Esophagus muscularis mucosa (tissue), 4 donors: ENCODE results near the gene OTULINL. TPM values are rescaled to one million over a fixed set of nuclear protein-coding genes. Genes with fewer than 3 reads are reported as not detected.

Experiments used
- DNase-seq: peaks from one replicate; pipeline ENCODE4 v3.0.0-alpha.2; 2017; ENCODE audit errors: extremely low spot score
- H3K27ac ChIP-seq, 4 donors: fragments of 200-600 bp; sonication (generic); replicated peaks in 1 of 4; 1 replicate in 3 of 4; 2 replicates in 1 of 4; pipeline ENCODE4 v1.5.1; 2016 to 2019; ENCODE audit warnings: mild to moderate bottlenecking in 1 of 4
- H3K27me3 ChIP-seq, 4 donors: fragments of 200-600 bp; sonication (generic); one replicate each; pipeline versions ENCODE4 v1.5.1 to v1.6.0; 2016 to 2019
- H3K36me3 ChIP-seq, 4 donors: fragments of 200-600 bp; sonication (generic); one replicate each; pipeline ENCODE4 v1.5.1; 2016 to 2019
- H3K4me1 ChIP-seq, 4 donors: fragments of 200-600 bp; sonication (generic); one replicate each; pipeline ENCODE4 v1.5.1; 2016 to 2019
- H3K4me3 ChIP-seq, 4 donors: fragments of 200-600 bp; sonication (generic); 1 replicate in 2 of 4; 2 replicates in 2 of 4; pipeline ENCODE4 v1.5.1; 2016 to 2019; ENCODE audit warnings: mild to moderate bottlenecking in 4 of 4, moderate library complexity in 1 of 4
- H3K9me3 ChIP-seq, 4 donors: fragments of 200-600 bp; sonication (generic); 1 replicate in 3 of 4; 2 replicates in 1 of 4; pipeline ENCODE4 v1.5.1; 2016 to 2019
- EP300 ChIP-seq: sonication (generic); formaldehyde crosslinking; IDR thresholded peaks from one replicate; pipeline ENCODE4 v1.6.1; 2017; ENCODE audit warnings: antibody characterized with exemption
- POLR2A ChIP-seq: fragments of 450-650 bp; IDR thresholded peaks from one replicate; pipeline ENCODE4 v1.6.1; 2017; ENCODE audit warnings: antibody characterized with exemption, moderate library complexity, mild to moderate bottlenecking, low read depth
- POLR2AphosphoS5 ChIP-seq, 2 donors: sonication (generic); formaldehyde crosslinking; IDR thresholded peaks; one replicate each; pipeline ENCODE4 v1.6.1; 2017; ENCODE audit warnings: antibody characterized with exemption in 2 of 2
- WGBS: methylation state at CpG from one replicate; pipeline ENCODE4 v1.1.5; 2018; 5-methylcytosine and 5-hydroxymethylcytosine counted together
- intact Hi-C: fragments of 100-400 bp; cut with DNase I; formaldehyde crosslinking; loops from one replicate; pipeline ENCODE4 v1.15.1; 2023
- total RNA-seq, 4 donors: library from RNA; depleted of rRNA; stranded (reverse); fragments of >200 nt; gene quantifications; one replicate each; pipeline versions ENCODE4 v1.1.0 to v1.2.1, GENCODE V29; 2016
- TF ChIP-seq, protein P1 (sequence below), 3 experiments: fragments of 200-600 bp in 2 of 3; fragments of 450-650 bp in 1 of 3; sonication (generic) in 2 of 3; IDR thresholded peaks; one replicate each; pipeline ENCODE4 v1.5.1; 2017 to 2019; ENCODE audit warnings: antibody characterized with exemption in 3 of 3, mild to moderate bottlenecking in 2 of 3, moderate library complexity in 1 of 3

Gene OTULINL
- total RNA-seq, 4 donors from 2014 or later, result 2.6 to 7.1 (median 5.0) TPM

DNA sequence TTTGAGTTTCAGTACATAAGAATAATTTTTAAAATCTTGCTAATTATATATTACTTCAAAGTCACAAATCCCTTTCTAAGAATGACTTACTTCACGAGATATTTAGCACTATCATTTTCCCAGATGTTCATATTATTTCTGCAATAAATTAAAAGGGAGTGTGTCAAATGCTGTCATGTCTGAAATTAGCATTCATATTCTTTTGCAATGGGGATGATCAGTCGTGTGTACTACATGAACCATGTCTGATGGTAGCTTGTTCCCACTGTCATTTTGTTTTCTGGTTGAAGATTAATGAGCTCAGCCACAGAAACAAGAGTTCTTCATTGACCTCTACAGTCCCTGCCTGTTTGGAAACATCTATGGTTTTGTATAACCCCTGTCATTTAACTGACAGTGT is 30.1 kb downstream of the OTULINL start:
- no peaks in the 10 kb centered on the region for H3K9me3 ChIP-seq

DNA sequence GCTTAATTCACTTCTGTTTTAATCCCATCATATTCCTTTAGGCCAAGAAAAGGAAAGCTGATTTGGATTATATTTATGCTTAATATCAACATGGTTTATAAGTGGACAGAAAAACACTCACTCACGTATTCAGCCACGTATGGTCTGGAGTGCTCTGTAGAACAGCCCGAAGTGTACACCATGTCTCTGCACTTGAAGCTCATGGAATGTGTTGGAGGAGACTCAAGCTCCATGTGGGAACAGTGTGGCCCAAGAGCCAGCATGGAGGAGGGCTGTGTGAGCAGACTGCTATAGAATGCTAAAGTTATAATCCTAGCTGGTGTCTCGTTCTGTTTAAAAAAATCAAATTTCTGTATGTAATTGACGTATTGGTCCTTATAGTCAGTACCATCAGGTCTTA is 32.9 kb downstream of the OTULINL start:
- 87% methylated on average over 5 of the region's 5 CpGs for WGBS
- intact Hi-C loops, result no loop called here
- Histone ChIP-seq H3K36me3 (peaks cover 0 to 5% (median 0%) of the 10 kb centered on the region in 4 donors), H3K27ac (no peak overlapping the region), H3K4me1 (no peaks in the 10 kb centered on the region), H3K27me3 (no peaks in the 10 kb centered on the region), H3K9me3 (no peaks in the 10 kb centered on the region), H3K4me3 (no peak overlapping the region)
- DNase-seq, result no peak
- TF ChIP-seq EP300 (no peak), POLR2AphosphoS5 (IDR thresholded peaks at IDR 0.05) (no peak), POLR2A (no peak)
- TF ChIP-seq, protein P1, sequence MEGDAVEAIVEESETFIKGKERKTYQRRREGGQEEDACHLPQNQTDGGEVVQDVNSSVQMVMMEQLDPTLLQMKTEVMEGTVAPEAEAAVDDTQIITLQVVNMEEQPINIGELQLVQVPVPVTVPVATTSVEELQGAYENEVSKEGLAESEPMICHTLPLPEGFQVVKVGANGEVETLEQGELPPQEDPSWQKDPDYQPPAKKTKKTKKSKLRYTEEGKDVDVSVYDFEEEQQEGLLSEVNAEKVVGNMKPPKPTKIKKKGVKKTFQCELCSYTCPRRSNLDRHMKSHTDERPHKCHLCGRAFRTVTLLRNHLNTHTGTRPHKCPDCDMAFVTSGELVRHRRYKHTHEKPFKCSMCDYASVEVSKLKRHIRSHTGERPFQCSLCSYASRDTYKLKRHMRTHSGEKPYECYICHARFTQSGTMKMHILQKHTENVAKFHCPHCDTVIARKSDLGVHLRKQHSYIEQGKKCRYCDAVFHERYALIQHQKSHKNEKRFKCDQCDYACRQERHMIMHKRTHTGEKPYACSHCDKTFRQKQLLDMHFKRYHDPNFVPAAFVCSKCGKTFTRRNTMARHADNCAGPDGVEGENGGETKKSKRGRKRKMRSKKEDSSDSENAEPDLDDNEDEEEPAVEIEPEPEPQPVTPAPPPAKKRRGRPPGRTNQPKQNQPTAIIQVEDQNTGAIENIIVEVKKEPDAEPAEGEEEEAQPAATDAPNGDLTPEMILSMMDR (IDR thresholded peaks at IDR 0.05), result no peak

More for the DNA sequence above, 30.1 kb downstream of the OTULINL start:
- no peak overlapping the region for H3K27ac ChIP-seq
- 63% methylated on average over 2 of the region's 2 CpGs for WGBS
- no peak overlapping the region for H3K4me3 ChIP-seq
- H3K36me3 ChIP-seq, result peaks cover 0 to 5% (median 0%) of the 10 kb centered on the region in 4 donors
- DNase-seq, result no peak
- TF ChIP-seq EP300 (no peak), POLR2A (no peak), POLR2AphosphoS5 (IDR thresholded peaks at IDR 0.05) (no peak)
- TF ChIP-seq, protein P1 (IDR thresholded peaks at IDR 0.05), result no peak
- no peaks in the 10 kb centered on the region for H3K4me1 ChIP-seq
- H3K27me3 ChIP-seq, result no peaks in the 10 kb centered on the region
- intact Hi-C loops, result no loop called here

DNA sequence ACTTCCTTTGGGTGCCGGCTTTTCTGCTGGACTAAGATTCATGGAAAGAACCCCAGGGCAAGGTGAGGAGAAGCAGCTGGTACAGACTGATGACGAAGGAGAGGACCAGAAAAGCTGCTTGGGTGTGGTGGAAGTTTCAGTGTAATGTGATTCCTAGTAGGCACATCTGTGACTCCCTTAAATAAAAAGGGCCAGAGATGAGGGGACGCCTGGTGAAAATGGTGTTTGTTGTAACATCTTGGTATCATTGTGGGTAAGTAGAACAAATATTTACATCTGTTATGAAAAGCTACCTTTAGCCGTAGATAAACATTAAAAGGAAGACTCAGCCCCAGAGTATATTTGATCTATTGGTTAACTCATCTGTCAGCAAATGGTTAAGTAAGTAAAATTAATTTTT is 33.8 kb downstream of the OTULINL start:
- Histone ChIP-seq H3K4me3 (no peak overlapping the region), H3K9me3 (no peaks in the 10 kb centered on the region), H3K27me3 (no peaks in the 10 kb centered on the region), H3K36me3 (peaks cover 0 to 5% (median 0%) of the 10 kb centered on the region in 4 donors), H3K27ac (no peak overlapping the region), H3K4me1 (no peaks in the 10 kb centered on the region)
- TF ChIP-seq POLR2AphosphoS5 (IDR thresholded peaks at IDR 0.05), result no peak
- TF ChIP-seq POLR2A, result no peak
- TF ChIP-seq, protein P1 (IDR thresholded peaks at IDR 0.05), result no peak
- TF ChIP-seq EP300, result no peak
- intact Hi-C loops, result no loop called here
- 87% methylated on average over 4 of the region's 4 CpGs for WGBS
- DNase-seq, result no peak

DNA sequence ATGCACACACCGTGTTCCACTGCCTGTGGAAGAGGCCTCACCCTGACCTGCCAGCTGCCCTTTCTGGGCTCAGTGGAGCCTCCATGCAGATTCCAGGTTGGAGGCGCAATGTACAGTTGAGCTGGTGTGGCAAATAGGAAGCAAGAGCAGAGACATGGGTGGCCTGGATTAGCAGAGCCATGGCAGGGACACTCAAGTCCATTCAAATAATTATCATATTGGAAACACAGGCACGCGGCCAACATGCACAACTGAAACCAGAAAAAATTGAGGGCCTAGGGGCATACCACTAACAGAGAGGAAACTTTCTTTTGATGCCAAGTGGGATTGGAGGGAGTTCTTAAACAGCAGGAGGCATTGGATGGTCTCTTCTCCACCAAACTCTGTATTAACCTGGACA is 35.8 kb downstream of the OTULINL start:
- no peaks in the 10 kb centered on the region for H3K4me1 ChIP-seq
- H3K27me3 ChIP-seq, result no peaks in the 10 kb centered on the region
- H3K9me3 ChIP-seq, result peaks cover 0 to 9% (median 3%) of the 10 kb centered on the region in 4 donors
- DNase-seq, result no peak
- intact Hi-C loops, result no loop called here
- 93% methylated on average over 4 of the region's 4 CpGs for WGBS
- H3K4me3 ChIP-seq, result no peak overlapping the region
- TF ChIP-seq, protein P1 (IDR thresholded peaks at IDR 0.05), result no peak
- TF ChIP-seq POLR2AphosphoS5 (IDR thresholded peaks at IDR 0.05) (no peak), EP300 (no peak), POLR2A (no peak)
- H3K36me3 ChIP-seq, result peaks cover 0 to 5% (median 0%) of the 10 kb centered on the region in 4 donors
- H3K27ac ChIP-seq, result no peak overlapping the region

DNA sequence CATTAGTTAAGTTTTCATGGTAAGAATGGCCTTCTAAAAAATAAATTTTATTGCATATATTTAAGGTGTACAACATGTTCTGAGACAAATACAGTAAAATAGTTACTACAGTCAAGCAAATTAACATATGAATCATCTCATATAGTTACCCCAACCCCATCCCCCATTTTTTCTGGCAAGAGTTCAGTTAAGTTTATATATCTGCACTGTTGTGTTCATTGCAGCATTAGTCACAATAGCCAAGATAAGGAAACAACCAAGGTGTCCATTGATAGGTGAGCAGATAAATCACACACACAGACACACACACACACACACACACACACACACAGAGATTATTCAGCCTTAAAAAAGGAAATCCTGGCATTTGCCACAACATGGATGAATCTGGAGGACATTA is 45.7 kb downstream of the OTULINL start:
- TF ChIP-seq POLR2A, result no peak
- TF ChIP-seq, protein P1 (IDR thresholded peaks at IDR 0.05), result no peak
- no peak for TF ChIP-seq EP300
- TF ChIP-seq POLR2AphosphoS5 (IDR thresholded peaks at IDR 0.05), result no peak
- no peaks in the 10 kb centered on the region for H3K27me3 ChIP-seq
- no peaks in the 10 kb centered on the region for H3K4me1 ChIP-seq
- intact Hi-C loops, result no loop called here
- H3K36me3 ChIP-seq, result no peaks in the 10 kb centered on the region
- no peak for DNase-seq
- no peaks in the 10 kb centered on the region for H3K9me3 ChIP-seq
- no peak overlapping the region for H3K27ac ChIP-seq
- no peak overlapping the region for H3K4me3 ChIP-seq
